Activated CD8-positive, alpha-beta T cell treated with anti-CD3 and anti-CD28 coated beads for 36 hours (primary cell): ENCODE data around the gene GSTM3. TPM values are rescaled to one million over a fixed set of nuclear protein-coding genes. Genes with fewer than 3 reads are reported as not detected.

Source experiments
- ATAC-seq: fragments of 200-7000 bp; cut with Tn5 transposase; one replicate; pipeline ENCODE4 v1.10.0; 2021; ENCODE audit warnings: mild to moderate bottlenecking, moderate library complexity
- CTCF ChIA-PET: fragments of 350-600 bp; sonication (Branson Sonifier 250); formaldehyde crosslinking; loops from one replicate; lab custom pipeline; 2021; ENCODE audit warnings: antibody characterized with exemption; lab: Charles Lee
- POLR2A ChIA-PET: fragments of 350-600 bp; sonication (Branson Sonifier 250); formaldehyde crosslinking; loops from one replicate; lab custom pipeline; 2021; ENCODE audit warnings: antibody characterized with exemption; lab: Charles Lee
- DNase-seq: peaks from one replicate; pipeline ENCODE4 v3.0.0-alpha.2; 2020
- H3K27ac Mint-ChIP-seq: one replicate; pipeline ENCODE4 v1.8.0; 2021; ENCODE audit warnings: mild to moderate bottlenecking, mixed read lengths
- H3K27me3 Mint-ChIP-seq: one replicate; pipeline ENCODE4 v1.8.0; 2021; ENCODE audit warnings: mixed read lengths
- H3K36me3 Mint-ChIP-seq: one replicate; pipeline ENCODE4 v1.8.0; 2021; ENCODE audit warnings: low read depth, mixed read lengths
- H3K4me1 Mint-ChIP-seq: one replicate; pipeline ENCODE4 v1.8.0; 2021; ENCODE audit warnings: low read depth, mixed read lengths
- H3K4me3 Mint-ChIP-seq: one replicate; pipeline ENCODE4 v1.8.0; 2021; ENCODE audit warnings: mild to moderate bottlenecking, moderate library complexity, mixed read lengths
- H3K9me3 Mint-ChIP-seq: one replicate; pipeline ENCODE4 v1.8.0; 2021; ENCODE audit warnings: mixed read lengths
- CTCF ChIP-seq: fragments of 200-600 bp; IDR thresholded peaks from one replicate; pipeline ENCODE4 v1.8.0; 2022; ENCODE audit warnings: antibody characterized with exemption, mild to moderate bottlenecking
- intact Hi-C: fragments of 100-400 bp; cut with micrococcal nuclease; formaldehyde crosslinking; loops from one replicate; pipeline ENCODE4 v1.10.0; 2022
- total RNA-seq, 2 experiments: library from RNA; stranded (reverse); gene quantifications; one replicate each; pipeline ENCODE4 v1.2.3, GENCODE V29; 2021

GSTM3 gene
- total RNA-seq, 2 experiments from 2014 or later = 40.8 to 42.0 TPM

GRCh38 chr1:109782514-109782913 is 41.7 kb upstream of the GSTM3 start:
- DNase-seq = no peak
- H3K9me3 Mint-ChIP-seq = peaks cover 7% of the 10 kb centered on the region

GRCh38 chr1:109781806-109782205 is 41.0 kb upstream of the GSTM3 start:
- Mint-ChIP-seq H3K27ac (no peak overlapping the region), H3K9me3 (peaks cover 7% of the 10 kb centered on the region), H3K36me3 (peaks cover 2% of the 10 kb centered on the region), H3K4me3 (no peak overlapping the region), H3K4me1 (peaks cover 2% of the 10 kb centered on the region), H3K27me3 (no peaks in the 10 kb centered on the region)
- intact Hi-C loops = no loop called here
- CTCF ChIA-PET = interaction anchor here (0.7 to 24.0 kb wide), 7 partner anchors 4 to 993 kb away, joined by 3 to 745 read pairs (median 8); partner anchors contain the start of gene AHCYL1
- DNase-seq (no peak), ATAC-seq (no peak)
- TF ChIP-seq CTCF = no peak
- POLR2A ChIA-PET = interaction anchor here (1.3 to 1.9 kb wide), 2 partner anchors 9 to 203 kb away, joined by 3 to 5 read pairs; partner anchors contain the start of gene AHCYL1

More at GRCh38 chr1:109782514-109782913, 41.7 kb upstream of the GSTM3 start:
- TF ChIP-seq CTCF = no peak
- no peak overlapping the region for H3K27ac Mint-ChIP-seq
- no peaks in the 10 kb centered on the region for H3K27me3 Mint-ChIP-seq
- ATAC-seq = no peak
- H3K36me3 Mint-ChIP-seq = peaks cover 2% of the 10 kb centered on the region
- H3K4me1 Mint-ChIP-seq = peaks cover 2% of the 10 kb centered on the region
- H3K4me3 Mint-ChIP-seq = no peak overlapping the region
- ChIA-PET CTCF (interaction anchor here (0.7 to 24.0 kb wide), 7 partner anchors 5 to 994 kb away, joined by 3 to 745 read pairs (median 8); partner anchors contain the start of gene AHCYL1), POLR2A (interaction anchor here (1.9 kb wide), 1 partner anchor 202 kb away, joined by 5 read pairs; the partner anchor contains the start of gene AHCYL1)
- intact Hi-C loops = no loop called here

- Mint-ChIP-seq H3K27ac (no peak overlapping the region), H3K36me3 (peaks cover 2% of the 10 kb centered on the region), H3K27me3 (no peaks in the 10 kb centered on the region), H3K4me1 (no peaks in the 10 kb centered on the region), H3K9me3 (peaks cover 7% of the 10 kb centered on the region), H3K4me3 (no peak overlapping the region)
- ATAC-seq (no peak), DNase-seq (no peak)
- ChIA-PET POLR2A (interaction anchor here (1.3 to 2.7 kb wide), 3 partner anchors 9 to 203 kb away, joined by 3 to 10 read pairs (median 3); partner anchors contain the start of gene AHCYL1), CTCF (interaction anchor here (1.3 to 24.0 kb wide), 4 partner anchors 8 to 249 kb away, joined by 5 to 745 read pairs (median 83); partner anchors contain the start of gene AHCYL1)
- no peak for TF ChIP-seq CTCF
- intact Hi-C loops = no loop called here
Observed at GRCh38 chr1:109780982-109781381, 40.1 kb upstream of the GSTM3 start.

- ChIA-PET POLR2A (interaction anchor here (1.4 to 4.1 kb wide), 4 partner anchors 14 to 257 kb away, joined by 3 to 45 read pairs (median 4); partner anchors contain the start of genes AHCYL1 and STRIP1), CTCF (interaction anchor here (0.8 to 24.0 kb wide), 22 partner anchors 11 to 257 kb away, joined by 3 to 745 read pairs (median 8); partner anchors contain the start of gene AHCYL1)
- intact Hi-C loops = loop anchor here (5.0 kb wide), 1 partner anchor 134 kb away; the partner anchor contains the start of gene CSF1
- Mint-ChIP-seq H3K4me3 (no peak overlapping the region), H3K9me3 (peaks cover 7% of the 10 kb centered on the region), H3K36me3 (peaks cover 2% of the 10 kb centered on the region), H3K27ac (no peak overlapping the region), H3K4me1 (no peaks in the 10 kb centered on the region), H3K27me3 (no peaks in the 10 kb centered on the region)
- ATAC-seq = no peak
- no peak for DNase-seq
- TF ChIP-seq CTCF = no peak
Observed at GRCh38 chr1:109777980-109778625, 37.3 kb upstream of the GSTM3 start.
